Left forelimb (tissue), 1 donor: ENCODE results near the gene STXBP6.

Experiments
- DNase-seq: peaks from one replicate; pipeline ENCODE4 v3.0.0-alpha.2; 2018; ENCODE audit warnings: low spot score

STXBP6 gene

GRCh38 chr14:24915403-24915921, 134.5 kb downstream of the STXBP6 start:
- DNase-seq = no peak

DNA sequence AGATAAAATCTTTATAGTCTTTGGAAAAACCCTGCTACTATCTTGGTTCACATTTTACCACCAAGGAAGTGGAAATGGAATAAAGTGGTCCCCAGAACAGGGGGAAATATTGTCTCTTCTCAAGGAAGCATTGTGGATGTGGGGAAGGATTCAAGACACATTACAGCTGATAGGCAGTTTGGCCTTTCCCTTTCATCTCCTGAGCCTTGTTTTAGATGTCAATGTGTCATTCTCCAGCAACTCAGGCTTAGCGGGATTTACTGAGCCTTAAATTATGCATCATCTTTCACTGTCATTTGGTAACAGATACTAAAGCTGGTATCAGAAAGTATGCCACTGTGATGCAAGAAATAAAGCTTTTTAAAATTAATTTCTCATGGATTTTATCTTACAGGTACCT, 136.2 kb downstream of the STXBP6 start:
- DNase-seq = no peak

DNA sequence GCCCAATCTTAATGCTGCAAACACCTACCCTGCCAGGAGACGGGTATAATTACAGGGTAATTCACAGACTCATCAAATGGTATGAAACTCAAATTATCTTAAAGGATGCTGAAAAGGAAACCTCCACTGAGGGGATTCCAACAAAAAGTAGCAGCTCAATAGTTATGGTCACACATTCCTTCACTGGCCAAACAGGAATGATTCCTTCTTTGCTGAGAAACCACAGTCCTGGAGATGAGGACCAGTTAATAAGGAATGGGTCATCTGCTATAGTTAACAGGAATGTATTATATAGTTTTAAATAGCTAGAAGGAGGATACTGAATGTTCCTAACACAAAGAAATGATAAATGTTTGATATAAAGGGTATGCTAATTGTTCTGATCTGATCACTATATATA, 136.9 kb downstream of the STXBP6 start:
- no peak for DNase-seq

- no peak for DNase-seq
Measured at GRCh38 chr14:24911324-24912109, 138.4 kb downstream of the STXBP6 start.

DNA sequence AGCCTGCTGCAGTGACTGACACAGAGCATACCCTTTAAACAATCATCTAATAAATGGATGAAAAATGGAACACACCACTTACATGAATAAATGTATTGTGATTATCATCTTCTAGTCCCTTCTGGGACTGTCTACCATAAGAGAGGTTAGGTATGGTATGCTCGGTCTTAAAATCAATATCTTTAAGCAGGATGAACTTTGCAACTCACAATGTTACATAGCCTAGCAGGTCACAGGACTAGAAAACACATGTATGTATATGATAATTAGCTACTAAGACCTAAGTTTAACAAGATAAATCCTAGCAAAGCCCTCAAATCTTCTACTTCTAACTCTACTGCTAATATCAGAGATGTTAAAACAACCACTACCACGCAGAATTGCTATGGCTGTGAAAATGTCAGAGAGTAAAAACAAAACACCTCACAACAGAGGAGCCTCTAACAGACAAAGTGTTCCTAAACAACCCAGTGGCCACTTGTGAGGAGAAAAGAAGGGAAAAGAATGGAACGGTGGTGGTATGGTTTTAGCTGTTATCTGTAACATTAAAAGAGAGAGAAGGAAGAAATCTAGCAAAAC, 139.4 kb downstream of the STXBP6 start:
- DNase-seq = no peak

GRCh38 chr14:24909523-24910302, 140.2 kb downstream of the STXBP6 start:
- no peak for DNase-seq

DNA sequence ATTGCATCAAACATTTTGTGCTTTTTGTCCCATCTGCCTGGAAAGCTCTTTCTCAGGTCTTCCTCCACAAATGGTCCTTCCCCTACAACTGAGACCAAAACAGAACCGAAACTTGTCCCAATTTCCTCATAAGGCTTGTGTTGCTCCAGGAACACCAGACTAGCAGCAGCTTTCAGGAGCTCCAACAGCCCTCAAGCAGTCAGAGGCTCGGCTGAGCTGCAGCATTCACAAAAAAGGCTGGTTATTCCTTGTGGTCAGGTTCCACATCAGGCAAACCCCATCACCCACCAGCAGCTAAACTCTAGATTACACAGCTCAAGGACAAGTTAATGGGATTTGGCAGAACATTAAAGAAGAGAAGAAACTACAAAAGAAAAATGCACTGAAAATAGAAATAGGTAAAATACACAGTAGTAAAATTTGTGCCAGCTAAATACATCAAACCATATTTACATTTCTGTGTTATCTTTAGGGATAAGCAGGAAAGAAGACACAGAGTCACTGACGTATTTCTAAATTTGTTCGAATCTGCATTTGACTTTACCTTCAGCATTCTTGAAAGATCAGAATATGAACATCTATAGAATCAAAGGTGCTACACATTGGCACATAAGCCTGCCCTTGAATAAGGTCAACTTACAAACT, 141.2 kb downstream of the STXBP6 start:
- DNase-seq = no peak

DNA sequence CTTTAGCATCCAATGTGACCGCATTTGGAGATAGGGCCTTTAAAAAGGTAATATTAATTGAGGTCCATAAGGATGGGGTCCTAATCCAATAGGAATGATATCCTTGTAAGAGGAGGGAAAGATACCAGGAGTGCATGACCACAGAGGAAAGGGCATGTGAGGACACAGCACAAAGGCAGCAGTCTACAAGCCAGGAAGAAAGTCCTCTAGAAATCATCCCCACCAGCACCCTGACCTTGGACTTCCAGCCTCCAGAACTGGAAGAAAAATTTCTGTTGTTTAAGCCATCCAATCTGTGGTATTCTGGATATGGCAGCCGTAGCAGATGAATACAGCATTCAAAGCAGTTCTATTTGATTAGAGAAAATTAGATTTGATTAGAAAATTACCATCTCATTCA, 145.4 kb downstream of the STXBP6 start:
- no peak for DNase-seq

DNA sequence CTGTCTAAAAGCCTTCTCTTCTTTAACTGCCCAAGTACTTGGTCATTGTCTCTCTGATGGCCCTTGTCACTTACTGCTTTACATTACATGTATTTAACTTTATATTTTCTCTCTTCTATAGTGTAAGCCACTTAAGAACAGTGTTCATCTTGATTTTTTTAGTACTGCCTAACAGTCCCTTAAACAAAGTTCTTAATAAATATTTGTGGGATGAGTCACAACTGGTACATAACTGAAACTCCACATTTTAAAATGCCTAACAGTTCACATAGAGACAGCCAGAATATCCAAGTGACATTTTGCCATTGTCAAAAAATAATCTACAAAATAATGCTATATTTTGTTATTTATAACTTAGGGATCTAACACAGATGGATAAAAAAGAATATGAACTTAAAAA, 146.6 kb downstream of the STXBP6 start:
- no peak for DNase-seq

DNA sequence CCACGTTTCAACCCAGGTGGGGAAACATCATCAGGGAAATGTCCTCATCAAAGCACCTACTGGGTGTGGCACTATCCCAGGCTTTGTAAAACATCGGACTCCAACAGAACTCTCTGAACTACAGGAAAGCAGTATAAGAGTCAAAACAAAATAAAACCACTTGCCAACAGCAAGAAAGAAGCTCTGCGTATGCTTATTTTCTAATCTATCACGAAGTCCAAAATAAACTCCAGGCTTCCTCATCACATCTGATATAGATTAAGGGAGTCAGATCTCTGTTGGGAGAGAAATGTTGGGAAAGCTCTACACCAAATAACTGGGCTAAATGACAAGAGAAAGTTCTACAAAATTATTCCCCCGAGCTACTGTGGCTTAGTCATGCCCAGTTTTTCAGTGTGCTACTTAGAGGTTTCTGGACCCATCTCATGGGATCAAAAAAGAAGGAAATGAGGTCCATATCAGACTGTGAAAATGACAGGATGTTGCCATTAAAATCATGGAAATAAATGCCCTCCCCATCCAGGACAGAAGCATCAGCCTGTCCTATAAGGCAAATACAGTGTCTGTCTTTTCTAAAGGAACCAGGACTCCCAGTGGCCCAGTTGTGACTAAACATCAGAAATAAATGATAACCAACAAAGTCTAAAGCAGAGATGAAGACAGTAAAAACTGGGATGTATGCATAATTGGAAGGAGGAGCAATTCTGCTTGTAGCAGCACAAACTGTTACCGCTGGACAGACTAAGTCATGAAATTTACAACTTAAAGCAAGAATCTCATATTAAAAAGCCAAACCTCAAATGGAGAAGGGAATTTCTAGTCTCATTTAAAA, 149.5 kb downstream of the STXBP6 start:
- DNase-seq = no peak

DNA sequence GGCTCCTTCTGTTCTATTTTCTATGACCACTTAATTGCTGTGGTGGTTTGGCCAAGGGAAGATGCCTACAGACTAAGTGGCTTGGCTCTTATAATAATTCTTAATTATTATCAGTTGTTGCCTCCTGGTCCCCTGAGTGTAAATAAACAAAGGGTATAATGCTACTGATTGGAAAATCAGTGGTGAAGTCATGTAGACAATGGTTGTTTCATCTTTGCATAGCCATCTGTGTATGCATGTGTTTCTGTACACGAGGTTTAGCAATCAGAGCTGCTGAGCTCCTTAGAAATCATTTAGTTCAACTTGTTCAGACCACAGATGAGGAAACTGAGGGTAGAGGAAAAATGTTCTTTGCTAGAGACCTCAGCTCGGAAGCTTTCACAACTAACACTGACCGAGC, 152.2 kb downstream of the STXBP6 start:
- DNase-seq = no peak

- no peak for DNase-seq
Measured at GRCh38 chr14:24895622-24896021, 154.3 kb downstream of the STXBP6 start.

DNA sequence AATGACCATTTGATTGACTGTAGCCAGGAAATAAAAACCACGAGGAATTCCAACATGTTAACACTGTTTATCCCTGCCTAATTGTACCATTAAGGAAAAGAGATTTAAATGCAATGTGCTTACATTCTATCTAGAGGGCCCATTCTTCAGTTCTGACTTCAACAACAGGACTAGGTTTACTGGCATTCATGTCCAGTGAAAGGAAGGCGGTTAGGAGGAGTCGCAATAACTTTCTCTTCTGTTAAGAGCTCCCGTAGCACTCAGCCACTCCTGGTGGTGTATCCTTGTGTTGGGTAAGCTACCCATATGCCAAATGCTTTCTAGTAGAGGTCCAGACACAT, 154.7 kb downstream of the STXBP6 start:
- DNase-seq = no peak

GRCh38 chr14:24894583-24895242, 155.2 kb downstream of the STXBP6 start:
- no peak for DNase-seq

DNA sequence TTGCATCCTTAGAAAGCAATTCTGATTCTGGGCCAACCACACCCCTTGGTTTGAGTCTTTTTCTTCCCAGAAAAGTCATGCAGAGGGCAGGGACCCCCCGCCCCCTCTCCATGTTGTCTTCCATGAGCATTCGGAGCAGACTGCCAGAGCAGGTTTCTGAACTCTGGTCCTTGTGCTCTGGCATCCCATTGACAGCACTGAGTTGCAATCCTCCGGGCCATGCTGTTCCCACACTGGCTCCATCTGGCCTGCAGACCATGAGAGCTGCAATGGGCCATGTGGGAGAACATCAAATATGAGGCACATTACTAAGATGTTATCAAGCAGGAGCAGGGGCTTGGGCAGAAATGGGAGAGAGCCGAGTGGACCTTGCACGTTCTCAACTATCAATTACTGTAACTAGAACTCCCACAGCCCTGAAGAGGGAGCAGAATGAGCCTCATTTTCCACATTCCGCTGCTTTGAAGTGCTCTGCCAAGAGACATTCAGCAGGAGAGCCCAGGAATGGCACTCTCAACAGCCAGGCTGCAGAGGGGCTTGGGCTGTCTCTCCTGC, 157.4 kb downstream of the STXBP6 start:
- no peak for DNase-seq

DNA sequence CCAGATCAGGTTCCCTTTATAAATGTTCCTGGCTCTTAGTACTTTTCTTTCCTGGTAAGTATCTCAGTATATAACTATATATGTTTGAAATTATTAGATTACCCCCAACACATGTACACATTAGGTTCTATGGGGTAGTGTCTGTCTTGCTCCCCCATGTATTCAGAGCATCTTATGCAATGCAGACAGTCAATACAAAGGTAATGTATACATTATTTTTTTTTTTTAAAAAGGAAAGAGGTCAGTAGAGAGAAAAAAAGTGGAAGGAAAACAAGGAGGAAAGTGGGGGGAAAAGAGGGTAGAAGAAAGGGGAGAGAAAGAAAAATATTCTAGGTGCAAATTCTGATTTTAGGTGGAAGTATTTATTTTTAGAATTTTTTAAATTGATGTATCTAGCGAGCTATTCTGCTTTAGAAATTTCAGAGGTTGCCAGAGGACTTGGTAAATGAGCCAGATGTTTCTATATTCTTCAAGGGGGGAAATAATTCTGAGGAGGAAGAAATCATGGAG, 157.9 kb downstream of the STXBP6 start:
- DNase-seq = no peak

DNA sequence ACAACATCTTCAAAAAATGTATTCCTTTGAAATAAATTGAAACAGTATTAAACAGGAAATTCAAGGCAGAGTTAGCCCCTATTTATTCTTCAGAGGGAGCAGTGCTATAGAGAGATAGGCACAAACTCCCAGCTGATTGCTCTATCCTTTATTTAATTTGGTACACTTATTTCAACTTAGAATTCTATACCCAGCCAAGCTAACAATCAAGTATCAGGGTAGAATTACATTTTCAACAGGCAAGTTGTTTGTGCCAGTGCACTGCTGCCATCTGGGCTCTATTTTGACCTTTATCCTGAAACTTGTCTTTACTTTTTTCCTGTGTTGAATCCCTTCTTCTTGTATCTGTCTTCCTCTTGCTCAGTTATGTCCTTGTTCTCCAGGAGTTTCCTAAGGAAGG, 159.2 kb downstream of the STXBP6 start:
- no peak for DNase-seq

- no peak for DNase-seq
Measured at GRCh38 chr14:24889843-24890242, 160.1 kb downstream of the STXBP6 start.

- no peak for DNase-seq
Measured at GRCh38 chr14:24888532-24888931, 161.4 kb downstream of the STXBP6 start.

DNA sequence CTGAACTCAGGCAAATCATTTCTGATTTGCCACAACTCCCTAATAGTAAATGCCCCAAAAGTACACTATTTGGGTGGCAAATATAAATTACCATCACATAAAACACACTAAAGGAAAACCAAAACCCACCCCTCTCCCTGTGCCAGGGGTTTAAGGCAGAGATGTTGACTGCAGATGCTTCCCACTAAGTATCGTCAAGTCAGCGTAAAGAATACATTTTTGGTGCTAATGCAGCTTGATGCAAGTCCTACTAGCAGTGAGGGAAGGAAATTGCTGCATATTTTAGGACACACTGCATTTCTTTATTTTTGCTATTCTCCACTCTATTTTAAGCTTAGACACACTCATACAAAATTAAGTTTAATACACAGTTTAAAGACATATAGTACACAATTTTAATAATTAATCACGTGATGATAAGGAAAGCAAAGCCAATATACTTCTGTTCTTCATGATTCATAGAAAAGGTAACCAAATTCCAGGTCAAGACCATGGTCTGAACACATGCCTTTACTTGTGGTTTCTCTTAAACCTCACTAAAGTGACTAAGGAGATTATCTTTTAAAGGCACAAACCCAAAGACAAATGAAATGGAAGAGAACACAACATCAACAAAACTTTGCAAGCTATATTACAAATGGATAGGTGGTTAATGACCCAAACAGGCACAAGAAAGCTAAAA, 162.2 kb downstream of the STXBP6 start:
- no peak for DNase-seq
